Right atrium auricular region (tissue), 2 donors: ENCODE measurements around the gene OSGEP. TPM values are rescaled to one million over a fixed set of nuclear protein-coding genes. Genes with fewer than 3 reads are reported as not detected.
A peak's percentile ranks its signal among the peaks of the same experiment; 100 is the strongest.
"Not testable (repeated sequence)": the region's sequence is repeated elsewhere in the genome, so short reads cannot be mapped to it uniquely, and the experiment has no call there.

ENCODE experiments used
- DNase-seq: peaks from one replicate; pipeline ENCODE4 v3.0.0-alpha.2; 2019; ENCODE audit warnings: low spot score
- H3K27ac ChIP-seq, 2 donors: fragments of 200-600 bp; sonication (generic); 1 replicate in 1 of 2; 2 replicates in 1 of 2; pipeline ENCODE4 v1.5.1; 2016 to 2019
- H3K27me3 ChIP-seq, 2 donors: fragments of 200-600 bp; sonication (generic); one replicate each; pipeline versions ENCODE4 v1.5.1 to v1.6.0; 2017 to 2019
- H3K36me3 ChIP-seq: fragments of 200-600 bp; sonication (generic); one replicate; pipeline ENCODE4 v1.5.1; 2016
- H3K4me1 ChIP-seq, 2 donors: fragments of 200-600 bp; sonication (generic); one replicate each; pipeline versions ENCODE4 v1.5.1 to v1.6.0; 2017 to 2019
- H3K4me3 ChIP-seq, 2 donors: fragments of 200-600 bp; sonication (generic); 1 replicate in 1 of 2; 2 replicates in 1 of 2; pipeline ENCODE4 v1.5.1; 2017 to 2019; ENCODE audit warnings: mild to moderate bottlenecking in 1 of 2, moderate library complexity in 1 of 2
- H3K9me3 ChIP-seq, 2 donors: fragments of 200-600 bp; sonication (generic); one replicate each; pipeline ENCODE4 v1.5.1; 2019
- CTCF ChIP-seq, 2 donors: fragments of 200-600 bp; sonication (generic); IDR thresholded peaks; one replicate each; pipeline ENCODE4 v1.5.1; 2019; ENCODE audit warnings: antibody characterized with exemption in 2 of 2
- total RNA-seq, 2 donors: library from RNA; depleted of rRNA; stranded (reverse); fragments of >200 nt; gene quantifications; one replicate each; pipeline ENCODE4 v1.1.0, GENCODE V29; 2016

The OSGEP gene
- total RNA-seq, 2 donors from 2014 or later, result 23.8 to 30.1 TPM

- Histone ChIP-seq H3K4me1 (peaks cover 0 to 46% of the 10 kb centered on the region in 2 donors), H3K4me3 (peak overlapping the region; percentile 87 to 93), H3K27me3 (no peaks in the 10 kb centered on the region), H3K9me3 (no peaks in the 10 kb centered on the region), H3K36me3 (peaks cover 38% of the 10 kb centered on the region), H3K27ac (peak overlapping the region; percentile 91 to 97)
- TF ChIP-seq CTCF (IDR thresholded peaks at IDR 0.05), result no peak
- DNase-seq, result no peak
These were observed 6.0 kb upstream of the OSGEP start for GRCh38 chr14:20460458-20461224.

GRCh38 chr14:20458031-20458789, 3.6 kb upstream of the OSGEP start:
- peaks cover 38% of the 10 kb centered on the region for H3K36me3 ChIP-seq
- no peak overlapping the region for H3K4me3 ChIP-seq
- peak overlapping the region in 1 of 2 donors; percentile 25 for H3K27ac ChIP-seq
- H3K27me3 ChIP-seq, result no peaks in the 10 kb centered on the region
- TF ChIP-seq CTCF (IDR thresholded peaks at IDR 0.05), result no peak
- no peak for DNase-seq
- no peaks in the 10 kb centered on the region for H3K9me3 ChIP-seq
- H3K4me1 ChIP-seq, result peaks cover 0 to 58% of the 10 kb centered on the region in 2 donors

GRCh38 chr14:20456971-20457370, 2.4 kb upstream of the OSGEP start:
- DNase-seq, result no peak
- H3K4me1 ChIP-seq, result peaks cover 0 to 59% of the 10 kb centered on the region in 2 donors
- H3K4me3 ChIP-seq, result no peak overlapping the region

GRCh38 chr14:20455355-20456300, 1.0 kb upstream of the OSGEP start:
- peak; percentile 69 for DNase-seq
- H3K4me1 ChIP-seq, result peaks cover 0 to 56% of the 10 kb centered on the region in 2 donors
- TF ChIP-seq CTCF (IDR thresholded peaks at IDR 0.05), result no peak
- H3K27ac ChIP-seq, result peak overlapping the region; percentile 92 to 94
- H3K27me3 ChIP-seq, result no peaks in the 10 kb centered on the region
- H3K4me3 ChIP-seq, result peak overlapping the region; percentile 66 to 81
- H3K9me3 ChIP-seq, result no peaks in the 10 kb centered on the region
- peaks cover 55% of the 10 kb centered on the region for H3K36me3 ChIP-seq

More at GRCh38 chr14:20456971-20457370, 2.4 kb upstream of the OSGEP start:
- H3K27ac ChIP-seq, result no peak overlapping the region
- H3K9me3 ChIP-seq, result no peaks in the 10 kb centered on the region
- H3K36me3 ChIP-seq, result peaks cover 41% of the 10 kb centered on the region
- H3K27me3 ChIP-seq, result no peaks in the 10 kb centered on the region
- TF ChIP-seq CTCF (IDR thresholded peaks at IDR 0.05), result no peak

GRCh38 chr14:20452831-20453230, 1.8 kb downstream of the OSGEP start:
- H3K4me3 ChIP-seq, H3K9me3 ChIP-seq, H3K27ac ChIP-seq, DNase-seq, H3K27me3 ChIP-seq: not testable (repeated sequence)
- peaks cover 59% of the 10 kb centered on the region for H3K36me3 ChIP-seq
- peaks cover 0 to 33% of the 10 kb centered on the region in 2 donors for H3K4me1 ChIP-seq
